ENCODE data around the gene MYOZ2. TPM values are rescaled to one million over a fixed set of nuclear protein-coding genes. Genes with fewer than 3 reads are reported as not detected.
"Not testable (repeated sequence)": the region's sequence is repeated elsewhere in the genome, so short reads cannot be mapped to it uniquely, and the experiment has no call there.

MYOZ2 gene
- total RNA-seq, 1 donor from 2014 or later: 0.06 TPM

- no peak for DNase-seq (ENCODE audit: extremely low read depth, low read depth, low spot score)
Observed at GRCh38 chr4:119125931-119126330, 9.7 kb upstream of the MYOZ2 start.

- DNase-seq (ENCODE audit: extremely low read depth, low read depth, low spot score): no peak
Observed at GRCh38 chr4:119128148-119128547, 7.5 kb upstream of the MYOZ2 start.

- no peak for DNase-seq (ENCODE audit: extremely low read depth, low read depth, low spot score)
Observed at GRCh38 chr4:119130365-119131065, 5.1 kb upstream of the MYOZ2 start.

- no peak for DNase-seq (ENCODE audit: extremely low read depth, low read depth, low spot score)
Observed at GRCh38 chr4:119131164-119131563, 4.5 kb upstream of the MYOZ2 start.

- DNase-seq (ENCODE audit: extremely low read depth, low read depth, low spot score): no peak
Observed at GRCh38 chr4:119132306-119132705, 3.3 kb upstream of the MYOZ2 start.

GRCh38 chr4:119136546-119136945 lies 914 bp downstream of the MYOZ2 start:
- DNase-seq (ENCODE audit: extremely low read depth, low read depth, low spot score): no peak

GRCh38 chr4:119138046-119138445 lies 2.4 kb downstream of the MYOZ2 start:
- no peak for DNase-seq (ENCODE audit: extremely low read depth, low read depth, low spot score)

GRCh38 chr4:119139311-119139710 lies 3.7 kb downstream of the MYOZ2 start:
- no peak for DNase-seq (ENCODE audit: extremely low read depth, low read depth, low spot score)

- no peak for DNase-seq (ENCODE audit: extremely low read depth, low read depth, low spot score)
Observed at GRCh38 chr4:119139822-119140252, 4.2 kb downstream of the MYOZ2 start.

- DNase-seq (ENCODE audit: extremely low read depth, low read depth, low spot score): not testable (repeated sequence)
Observed at GRCh38 chr4:119141283-119141682, 5.7 kb downstream of the MYOZ2 start.

GRCh38 chr4:119142833-119143232 lies 7.2 kb downstream of the MYOZ2 start:
- no peak for DNase-seq (ENCODE audit: extremely low read depth, low read depth, low spot score)

GRCh38 chr4:119143341-119143740 lies 7.7 kb downstream of the MYOZ2 start:
- DNase-seq (ENCODE audit: extremely low read depth, low read depth, low spot score): not testable (repeated sequence)

GRCh38 chr4:119149110-119149509 lies 13.5 kb downstream of the MYOZ2 start:
- no peak for DNase-seq (ENCODE audit: extremely low read depth, low read depth, low spot score)

GRCh38 chr4:119151161-119151560 lies 15.5 kb downstream of the MYOZ2 start:
- DNase-seq (ENCODE audit: extremely low read depth, low read depth, low spot score): no peak

GRCh38 chr4:119152741-119153140 lies 17.1 kb downstream of the MYOZ2 start:
- no peak for DNase-seq (ENCODE audit: extremely low read depth, low read depth, low spot score)

GRCh38 chr4:119162174-119162573 lies 26.5 kb downstream of the MYOZ2 start:
- DNase-seq (ENCODE audit: extremely low read depth, low read depth, low spot score): no peak

- DNase-seq (ENCODE audit: extremely low read depth, low read depth, low spot score): no peak
Observed at GRCh38 chr4:119165767-119166166, 30.1 kb downstream of the MYOZ2 start.

GRCh38 chr4:119170195-119170594 lies 34.6 kb downstream of the MYOZ2 start:
- DNase-seq (ENCODE audit: extremely low read depth, low read depth, low spot score): no peak

GRCh38 chr4:119172223-119172622 lies 36.6 kb downstream of the MYOZ2 start:
- DNase-seq (ENCODE audit: extremely low read depth, low read depth, low spot score): no peak

GRCh38 chr4:119173729-119174361 lies 38.2 kb downstream of the MYOZ2 start:
- DNase-seq (ENCODE audit: extremely low read depth, low read depth, low spot score): not testable (repeated sequence)

GRCh38 chr4:119179011-119179410 lies 43.4 kb downstream of the MYOZ2 start:
- DNase-seq (ENCODE audit: extremely low read depth, low read depth, low spot score): no peak

- no peak for DNase-seq (ENCODE audit: extremely low read depth, low read depth, low spot score)
Observed at GRCh38 chr4:119184128-119184527, 48.5 kb downstream of the MYOZ2 start.
